HepG2 (cell line): ENCODE measurements around the gene CPLANE2. TPM values are rescaled to one million over a fixed set of nuclear protein-coding genes. Genes with fewer than 3 reads are reported as not detected.

Experiments used
- ARNT2 ChIP-seq: sonication (generic); formaldehyde crosslinking; IDR thresholded peaks from 2 replicates; pipeline ENCODE4 v1.8.0; 2022; ENCODE audit warnings: mild to moderate bottlenecking, low read depth, missing genetic modification reagents, moderate library complexity
- ATF1 ChIP-seq: IDR thresholded peaks from 2 replicates; pipeline ENCODE4 v1.6.1; 2016; ENCODE audit warnings: mild to moderate bottlenecking, control low read depth
- CBFB ChIP-seq: sonication (generic); formaldehyde crosslinking; IDR thresholded peaks from 2 replicates; pipeline ENCODE4 v1.4.0; 2020; ENCODE audit warnings: missing genetic modification reagents
- HNRNPLL ChIP-seq: fragments of 200-400 bp; formaldehyde crosslinking; IDR thresholded peaks from 2 replicates; pipeline ENCODE4 v1.6.1; 2017; ENCODE audit warnings: mild to moderate bottlenecking, low read depth, low read length; ENCODE audit not compliant: poor library complexity, severe bottlenecking
- MYNN ChIP-seq: sonication (generic); formaldehyde crosslinking; IDR thresholded peaks from 2 replicates; pipeline ENCODE4 v1.4.0; 2020; ENCODE audit warnings: mild to moderate bottlenecking, low read depth, missing genetic modification reagents
- NBN ChIP-seq: fragments of 450-650 bp; conservative IDR thresholded peaks from 2 replicates; pipeline ENCODE4 v1.6.1; 2017
- RELA ChIP-seq: sonication (generic); formaldehyde crosslinking; IDR thresholded peaks from 2 replicates; pipeline ENCODE4 v1.4.0; 2020; ENCODE audit warnings: missing genetic modification reagents
- SMARCC2 ChIP-seq: fragments of 450-650 bp; IDR thresholded peaks from 2 replicates; pipeline ENCODE4 v1.6.1; 2017; ENCODE audit warnings: antibody characterized with exemption, mild to moderate bottlenecking
- TCF12 ChIP-seq, 2 experiments: fragments of 450-650 bp in 1 of 2; sonication (generic) in 1 of 2; formaldehyde crosslinking in 1 of 2; IDR thresholded peaks; 2 replicates each; pipeline versions ENCODE4 v1.6.1 to v1.8.0; 2017 to 2022; ENCODE audit warnings: antibody characterized with exemption in 1 of 2, mild to moderate bottlenecking in 1 of 2, missing genetic modification reagents in 1 of 2, moderate library complexity in 1 of 2
- THAP11 ChIP-seq: IDR thresholded peaks from 2 replicates; pipeline ENCODE4 v1.6.1; 2016; ENCODE audit warnings: missing biosample characterization, missing genetic modification reagents
- XBP1 ChIP-seq: sonication (generic); formaldehyde crosslinking; IDR thresholded peaks from 2 replicates; pipeline ENCODE4 v1.5.0; 2020; ENCODE audit warnings: missing genetic modification reagents
- ZFAT ChIP-seq: sonication (generic); formaldehyde crosslinking; conservative IDR thresholded peaks from 2 replicates; pipeline ENCODE4 v1.8.1; 2023; ENCODE audit warnings: missing genetic modification reagents, inconsistent platforms
- ZNF343 ChIP-seq: sonication (generic); formaldehyde crosslinking; IDR thresholded peaks from 2 replicates; pipeline ENCODE4 v1.4.0; 2020; ENCODE audit warnings: mild to moderate bottlenecking, missing genetic modification reagents
- ZNF563 ChIP-seq: sonication (generic); formaldehyde crosslinking; IDR thresholded peaks from 2 replicates; pipeline ENCODE4 v1.8.0; 2022; ENCODE audit warnings: mild to moderate bottlenecking, moderate library complexity, missing genetic modification reagents
- ZNF678 ChIP-seq: sonication (generic); formaldehyde crosslinking; IDR thresholded peaks from 2 replicates; pipeline ENCODE4 v1.4.0; 2020; ENCODE audit warnings: mild to moderate bottlenecking, missing genetic modification reagents
- ZNF780A ChIP-seq: sonication (generic); formaldehyde crosslinking; IDR thresholded peaks from 2 replicates; pipeline ENCODE4 v1.8.0; 2022; ENCODE audit warnings: mild to moderate bottlenecking, missing genetic modification reagents, moderate library complexity
- ZNF792 ChIP-seq: IDR thresholded peaks from 2 replicates; pipeline ENCODE4 v1.6.1; 2016
- ZSCAN25 ChIP-seq: sonication (generic); formaldehyde crosslinking; IDR thresholded peaks from 2 replicates; pipeline ENCODE4 v1.8.0; 2022; ENCODE audit warnings: mild to moderate bottlenecking, missing genetic modification reagents
- polyA plus RNA-seq, 8 experiments: library from polyadenylated mRNA; depleted of rRNA in 3 of 8; stranded (reverse) in 7 of 8; unstranded in 1 of 8; fragments of >200 nt; fragmentation: Illumina TruSeq in 4 of 8; extraction: Trizol in 4 of 8; gene quantifications; 2 replicates each; pipeline versions ENCODE4 v1.2.1 to v1.2.3, GENCODE V29; 2011 to 2016; ENCODE audit warnings: low read depth in 4 of 8, missing spikeins in 1 of 8, mixed read lengths in 1 of 8; ENCODE audit not compliant: insufficient read depth in 1 of 8
- total RNA-seq, 5 experiments: library from RNA; depleted of rRNA; stranded (reverse); fragments of >200 nt; fragmentation: Illumina TruSeq; extraction: Trizol; gene quantifications; 2 replicates each; pipeline ENCODE4 v1.2.3, GENCODE V29; 2016; ENCODE audit warnings: low read depth in 1 of 5
- TF ChIP-seq, protein P1 (sequence below): conservative IDR thresholded peaks from 2 replicates; pipeline ENCODE4 v1.6.1; 2018; ENCODE audit warnings: missing genetic modification reagents
- TF ChIP-seq, protein P2 (sequence below): sonication (generic); formaldehyde crosslinking; IDR thresholded peaks from 2 replicates; pipeline ENCODE4 v1.5.1; 2020; ENCODE audit warnings: missing genetic modification reagents, mild to moderate bottlenecking, borderline replicate concordance
- TF ChIP-seq, protein P3 (sequence below): sonication (generic); formaldehyde crosslinking; conservative IDR thresholded peaks from 2 replicates; pipeline ENCODE4 v1.4.0; 2020; ENCODE audit warnings: mild to moderate bottlenecking, missing genetic modification reagents, moderate library complexity
- TF ChIP-seq, protein P4 (sequence below): sonication (generic); formaldehyde crosslinking; IDR thresholded peaks from 2 replicates; pipeline ENCODE4 v1.5.0; 2020; ENCODE audit warnings: mild to moderate bottlenecking, missing genetic modification reagents

Gene CPLANE2
- total and polyA plus RNA-seq, 2 of the 13 experiments (the other 11 are each of a cell fraction or from before 2014, with no cell fraction given): 0.29 to 1.6 TPM

DNA sequence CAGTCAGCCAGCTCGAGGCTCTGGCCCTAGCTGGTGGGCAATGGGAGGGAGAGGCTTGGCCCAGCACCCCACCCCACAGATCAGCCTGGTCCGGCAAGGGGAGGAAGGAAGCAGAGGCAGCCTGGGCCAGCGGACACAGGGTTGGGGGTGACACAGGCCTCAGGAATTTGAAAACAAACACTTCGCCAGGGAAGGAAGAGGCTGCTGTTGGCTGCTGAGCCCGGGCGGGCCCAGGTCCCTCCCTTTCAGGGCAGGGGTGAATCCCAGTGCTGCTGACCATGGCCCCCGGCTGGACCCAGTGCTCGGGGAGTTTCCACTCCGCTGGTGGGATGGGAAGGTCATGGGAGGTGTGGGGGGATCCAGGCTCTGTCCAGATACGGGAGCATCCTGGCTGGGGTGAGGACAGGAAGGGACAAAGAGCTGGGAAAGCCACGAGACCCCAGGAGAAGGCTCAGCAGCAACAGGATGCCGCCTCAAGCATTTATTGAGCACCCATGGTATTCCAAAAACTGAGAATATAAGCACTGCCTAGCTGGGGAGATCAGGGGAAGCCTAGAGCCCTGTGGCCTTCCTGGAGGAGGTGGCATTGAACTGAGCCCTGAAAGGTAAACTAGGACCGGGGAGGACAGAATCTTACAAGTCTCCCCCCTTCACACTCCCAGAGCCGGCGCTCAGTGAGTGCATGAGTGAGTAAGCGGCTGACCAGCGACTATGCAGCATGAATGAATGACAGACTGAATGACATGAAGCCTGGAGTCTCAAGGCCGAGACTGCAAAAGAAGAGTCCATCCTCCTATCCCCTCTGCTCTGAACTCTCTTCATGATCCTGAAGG, 54.9 kb downstream of the CPLANE2 start (continued):
- TF ChIP-seq, protein P1, sequence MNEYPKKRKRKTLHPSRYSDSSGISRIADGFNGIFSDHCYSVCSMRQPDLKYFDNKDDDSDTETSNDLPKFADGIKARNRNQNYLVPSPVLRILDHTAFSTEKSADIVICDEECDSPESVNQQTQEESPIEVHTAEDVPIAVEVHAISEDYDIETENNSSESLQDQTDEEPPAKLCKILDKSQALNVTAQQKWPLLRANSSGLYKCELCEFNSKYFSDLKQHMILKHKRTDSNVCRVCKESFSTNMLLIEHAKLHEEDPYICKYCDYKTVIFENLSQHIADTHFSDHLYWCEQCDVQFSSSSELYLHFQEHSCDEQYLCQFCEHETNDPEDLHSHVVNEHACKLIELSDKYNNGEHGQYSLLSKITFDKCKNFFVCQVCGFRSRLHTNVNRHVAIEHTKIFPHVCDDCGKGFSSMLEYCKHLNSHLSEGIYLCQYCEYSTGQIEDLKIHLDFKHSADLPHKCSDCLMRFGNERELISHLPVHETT (CRISPR knock-in tag): no peak
- TF ChIP-seq THAP11 (CRISPR knock-in tag) (peak; percentile 63), SMARCC2 (no peak), ZNF343 (CRISPR knock-in tag) (no peak), TCF12 (IDR thresholded peaks at IDR 0.05) (no peak), TCF12 (CRISPR knock-in tag; IDR thresholded peaks at IDR 0.05) (no peak), CBFB (CRISPR knock-in tag) (no peak), ZSCAN25 (CRISPR knock-in tag) (peak; percentile 99), RELA (CRISPR knock-in tag) (no peak), ATF1 (CRISPR knock-in tag) (no peak), ZNF563 (CRISPR knock-in tag) (peak; percentile 61; the same call in 1 of the 2 replicates), ZNF792 (CRISPR knock-in tag) (0 out of 2 replicates have a peak, but pooled peaks have one; percentile 39), ZFAT (CRISPR knock-in tag) (no peak), ARNT2 (CRISPR knock-in tag) (no peak), XBP1 (no peak), ZNF780A (CRISPR knock-in tag) (no peak), MYNN (no peak), HNRNPLL (peak; percentile 30), ZNF678 (no peak), NBN (no peak)
- TF ChIP-seq, protein P2, sequence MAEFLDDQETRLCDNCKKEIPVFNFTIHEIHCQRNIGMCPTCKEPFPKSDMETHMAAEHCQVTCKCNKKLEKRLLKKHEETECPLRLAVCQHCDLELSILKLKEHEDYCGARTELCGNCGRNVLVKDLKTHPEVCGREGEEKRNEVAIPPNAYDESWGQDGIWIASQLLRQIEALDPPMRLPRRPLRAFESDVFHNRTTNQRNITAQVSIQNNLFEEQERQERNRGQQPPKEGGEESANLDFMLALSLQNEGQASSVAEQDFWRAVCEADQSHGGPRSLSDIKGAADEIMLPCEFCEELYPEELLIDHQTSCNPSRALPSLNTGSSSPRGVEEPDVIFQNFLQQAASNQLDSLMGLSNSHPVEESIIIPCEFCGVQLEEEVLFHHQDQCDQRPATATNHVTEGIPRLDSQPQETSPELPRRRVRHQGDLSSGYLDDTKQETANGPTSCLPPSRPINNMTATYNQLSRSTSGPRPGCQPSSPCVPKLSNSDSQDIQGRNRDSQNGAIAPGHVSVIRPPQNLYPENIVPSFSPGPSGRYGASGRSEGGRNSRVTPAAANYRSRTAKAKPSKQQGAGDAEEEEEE (CRISPR knock-in tag): no peak
- TF ChIP-seq, protein P3, sequence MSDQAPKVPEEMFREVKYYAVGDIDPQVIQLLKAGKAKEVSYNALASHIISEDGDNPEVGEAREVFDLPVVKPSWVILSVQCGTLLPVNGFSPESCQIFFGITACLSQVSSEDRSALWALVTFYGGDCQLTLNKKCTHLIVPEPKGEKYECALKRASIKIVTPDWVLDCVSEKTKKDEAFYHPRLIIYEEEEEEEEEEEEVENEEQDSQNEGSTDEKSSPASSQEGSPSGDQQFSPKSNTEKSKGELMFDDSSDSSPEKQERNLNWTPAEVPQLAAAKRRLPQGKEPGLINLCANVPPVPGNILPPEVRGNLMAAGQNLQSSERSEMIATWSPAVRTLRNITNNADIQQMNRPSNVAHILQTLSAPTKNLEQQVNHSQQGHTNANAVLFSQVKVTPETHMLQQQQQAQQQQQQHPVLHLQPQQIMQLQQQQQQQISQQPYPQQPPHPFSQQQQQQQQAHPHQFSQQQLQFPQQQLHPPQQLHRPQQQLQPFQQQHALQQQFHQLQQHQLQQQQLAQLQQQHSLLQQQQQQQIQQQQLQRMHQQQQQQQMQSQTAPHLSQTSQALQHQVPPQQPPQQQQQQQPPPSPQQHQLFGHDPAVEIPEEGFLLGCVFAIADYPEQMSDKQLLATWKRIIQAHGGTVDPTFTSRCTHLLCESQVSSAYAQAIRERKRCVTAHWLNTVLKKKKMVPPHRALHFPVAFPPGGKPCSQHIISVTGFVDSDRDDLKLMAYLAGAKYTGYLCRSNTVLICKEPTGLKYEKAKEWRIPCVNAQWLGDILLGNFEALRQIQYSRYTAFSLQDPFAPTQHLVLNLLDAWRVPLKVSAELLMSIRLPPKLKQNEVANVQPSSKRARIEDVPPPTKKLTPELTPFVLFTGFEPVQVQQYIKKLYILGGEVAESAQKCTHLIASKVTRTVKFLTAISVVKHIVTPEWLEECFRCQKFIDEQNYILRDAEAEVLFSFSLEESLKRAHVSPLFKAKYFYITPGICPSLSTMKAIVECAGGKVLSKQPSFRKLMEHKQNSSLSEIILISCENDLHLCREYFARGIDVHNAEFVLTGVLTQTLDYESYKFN (CRISPR knock-in tag): peak; percentile 92
- TF ChIP-seq, protein P4, sequence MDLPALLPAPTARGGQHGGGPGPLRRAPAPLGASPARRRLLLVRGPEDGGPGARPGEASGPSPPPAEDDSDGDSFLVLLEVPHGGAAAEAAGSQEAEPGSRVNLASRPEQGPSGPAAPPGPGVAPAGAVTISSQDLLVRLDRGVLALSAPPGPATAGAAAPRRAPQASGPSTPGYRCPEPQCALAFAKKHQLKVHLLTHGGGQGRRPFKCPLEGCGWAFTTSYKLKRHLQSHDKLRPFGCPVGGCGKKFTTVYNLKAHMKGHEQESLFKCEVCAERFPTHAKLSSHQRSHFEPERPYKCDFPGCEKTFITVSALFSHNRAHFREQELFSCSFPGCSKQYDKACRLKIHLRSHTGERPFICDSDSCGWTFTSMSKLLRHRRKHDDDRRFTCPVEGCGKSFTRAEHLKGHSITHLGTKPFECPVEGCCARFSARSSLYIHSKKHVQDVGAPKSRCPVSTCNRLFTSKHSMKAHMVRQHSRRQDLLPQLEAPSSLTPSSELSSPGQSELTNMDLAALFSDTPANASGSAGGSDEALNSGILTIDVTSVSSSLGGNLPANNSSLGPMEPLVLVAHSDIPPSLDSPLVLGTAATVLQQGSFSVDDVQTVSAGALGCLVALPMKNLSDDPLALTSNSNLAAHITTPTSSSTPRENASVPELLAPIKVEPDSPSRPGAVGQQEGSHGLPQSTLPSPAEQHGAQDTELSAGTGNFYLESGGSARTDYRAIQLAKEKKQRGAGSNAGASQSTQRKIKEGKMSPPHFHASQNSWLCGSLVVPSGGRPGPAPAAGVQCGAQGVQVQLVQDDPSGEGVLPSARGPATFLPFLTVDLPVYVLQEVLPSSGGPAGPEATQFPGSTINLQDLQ (CRISPR knock-in tag): no peak
